Fibroblast of lung (primary cell): ENCODE data around the gene MICU1. TPM values are rescaled to one million over a fixed set of nuclear protein-coding genes. Genes with fewer than 3 reads are reported as not detected.

ENCODE experiments used
- DNase-seq, 2 donors: peaks; one replicate each; pipeline versions ENCODE4 v3.0.0 to v3.0.0-alpha.2; 2010; ENCODE audit warnings: low read depth in 2 of 2
- H2AFZ ChIP-seq: 2 replicates; pipeline ENCODE4 v1.5.1; 2012; ENCODE audit warnings: low read length, control low read depth, inconsistent platforms
- H3K27ac ChIP-seq: 2 replicates; pipeline ENCODE4 v1.5.1; 2011; ENCODE audit warnings: low read length, control low read depth; ENCODE audit not compliant: insufficient read depth
- H3K27me3 ChIP-seq: 2 replicates; pipeline ENCODE4 v1.5.1; 2011; ENCODE audit warnings: mild to moderate bottlenecking, low read length; ENCODE audit not compliant: control insufficient read depth, insufficient read depth
- H3K36me3 ChIP-seq: 2 replicates; pipeline ENCODE4 v1.5.1; 2011; ENCODE audit warnings: low read length; ENCODE audit not compliant: control insufficient read depth, insufficient read depth
- H3K4me1 ChIP-seq: 2 replicates; pipeline ENCODE4 v1.5.1; 2011; ENCODE audit warnings: low read length; ENCODE audit not compliant: control insufficient read depth, insufficient read depth; ENCODE audit errors: extremely low read depth
- H3K4me2 ChIP-seq: 2 replicates; pipeline ENCODE4 v1.5.1; 2011; ENCODE audit warnings: low read length, control low read depth; ENCODE audit not compliant: insufficient read depth; ENCODE audit errors: extremely low read depth
- H3K4me3 ChIP-seq, 4 experiments: fragments of 200-600 bp in 1 of 4; sonication (generic) in 1 of 4; replicated peaks in 1 of 4; 2 replicates each; pipeline ENCODE4 v1.5.1; 2011 to 2016; ENCODE audit warnings: low read length in 4 of 4, low read depth in 3 of 4, mild to moderate bottlenecking in 3 of 4, control low read depth in 2 of 4, inconsistent platforms in 1 of 4, mixed read lengths in 1 of 4; ENCODE audit not compliant: insufficient read depth in 1 of 4; ENCODE audit errors: control extremely low read depth in 1 of 4
- H3K79me2 ChIP-seq: 2 replicates; pipeline ENCODE4 v1.5.1; 2012; ENCODE audit warnings: mild to moderate bottlenecking, low read length, inconsistent platforms; ENCODE audit not compliant: control insufficient read depth, insufficient read depth
- H3K9ac ChIP-seq: 2 replicates; pipeline ENCODE4 v1.5.1; 2011; ENCODE audit warnings: mild to moderate bottlenecking, low read length, control low read depth; ENCODE audit not compliant: insufficient read depth
- H3K9me3 ChIP-seq: 2 replicates; pipeline ENCODE4 v1.5.1; 2012; ENCODE audit warnings: low read depth, low read length; ENCODE audit not compliant: control insufficient read depth, insufficient read depth
- H4K20me1 ChIP-seq: 2 replicates; pipeline ENCODE4 v1.5.1; 2011; ENCODE audit warnings: low read length; ENCODE audit not compliant: control insufficient read depth, insufficient read depth; ENCODE audit errors: extremely low read depth
- CTCF ChIP-seq, 2 donors: IDR thresholded peaks in 1 of 2; conservative IDR thresholded peaks in 1 of 2; 1 replicate in 1 of 2; 2 replicates in 1 of 2; pipeline ENCODE4 v1.5.1; 2011 to 2012; ENCODE audit warnings: low read length in 2 of 2, control low read depth in 1 of 2, inconsistent platforms in 1 of 2, low read depth in 1 of 2, mild to moderate bottlenecking in 1 of 2
- EZH2 ChIP-seq: IDR thresholded peaks from 2 replicates; pipeline ENCODE4 v1.5.1; 2012; ENCODE audit warnings: low read length, control low read depth, mild to moderate bottlenecking; ENCODE audit errors: missing control alignments
- polyA plus RNA-seq, 2 donors: library from polyadenylated mRNA; depleted of rRNA in 1 of 2; stranded (reverse) in 1 of 2; unstranded in 1 of 2; fragments of >200 nt; gene quantifications; 2 replicates each; pipeline ENCODE4 v1.2.1, GENCODE V29; 2011 to 2012; ENCODE audit warnings: missing spikeins in 1 of 2
- total RNA-seq: library from RNA; depleted of rRNA; stranded (reverse); fragments of >200 nt; gene quantifications from 2 replicates; pipeline ENCODE4 v1.2.1, GENCODE V29; 2014

The MICU1 gene
- total and polyA plus RNA-seq, 2 donors (not counting 1 experiment from before 2014, with no cell fraction given), result 83.2 to 83.3 TPM

GRCh38 chr10:72616716-72617115 lies 9.2 kb downstream of the MICU1 start:
- Histone ChIP-seq H3K27ac (no peak overlapping the region), H2AFZ (no peak overlapping the region), H3K27me3 (no peaks in the 10 kb centered on the region), H4K20me1 (no peaks in the 10 kb centered on the region), H3K9ac (no peak overlapping the region), H3K36me3 (no peaks in the 10 kb centered on the region), H3K4me3 (no peak overlapping the region), H3K79me2 (peaks cover 12% of the 10 kb centered on the region), H3K9me3 (no peaks in the 10 kb centered on the region), H3K4me2 (no peak overlapping the region), H3K4me1 (no peaks in the 10 kb centered on the region)
- DNase-seq, result peak in 1 of 2 donors; percentile 46
- TF ChIP-seq CTCF (conservative IDR thresholded peaks at IDR 0.05 in 1 of 2, IDR thresholded peaks at IDR 0.05 in 1 of 2; ENCODE audit: low read depth in 1 of 2, low read length in 2 of 2), result no peak

DNA sequence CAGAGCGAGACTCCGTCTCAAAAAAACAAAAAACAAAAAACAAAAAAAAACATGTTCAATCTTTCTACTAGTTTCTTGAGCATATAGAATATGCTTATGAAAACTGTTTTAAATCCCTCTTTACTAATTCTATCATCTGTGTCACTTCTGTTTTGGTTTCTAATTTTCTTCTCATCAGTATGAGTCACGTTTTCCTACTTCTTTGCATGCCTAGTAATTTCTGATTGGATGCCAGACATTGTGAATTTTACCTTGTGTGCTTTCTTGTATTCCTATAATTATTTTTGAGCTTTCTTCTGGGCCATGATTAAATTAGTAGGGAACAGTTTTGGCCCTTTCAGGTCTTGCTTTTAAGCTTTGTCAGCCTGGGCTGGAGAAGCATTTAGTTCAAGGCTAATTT lies 9.9 kb downstream of the MICU1 start:
- Histone ChIP-seq H3K4me2 (no peak overlapping the region), H3K9ac (no peak overlapping the region), H3K9me3 (no peaks in the 10 kb centered on the region), H2AFZ (no peak overlapping the region), H3K27me3 (no peaks in the 10 kb centered on the region), H3K4me1 (no peaks in the 10 kb centered on the region), H3K36me3 (no peaks in the 10 kb centered on the region), H3K4me3 (no peak overlapping the region), H4K20me1 (no peaks in the 10 kb centered on the region), H3K79me2 (peaks cover 14% of the 10 kb centered on the region), H3K27ac (no peak overlapping the region)
- DNase-seq, result peak in 1 of 2 donors; percentile 37
- TF ChIP-seq EZH2 (no peak), CTCF (conservative IDR thresholded peaks at IDR 0.05 in 1 of 2, IDR thresholded peaks at IDR 0.05 in 1 of 2; ENCODE audit: low read depth in 1 of 2, low read length in 2 of 2) (no peak)

DNA sequence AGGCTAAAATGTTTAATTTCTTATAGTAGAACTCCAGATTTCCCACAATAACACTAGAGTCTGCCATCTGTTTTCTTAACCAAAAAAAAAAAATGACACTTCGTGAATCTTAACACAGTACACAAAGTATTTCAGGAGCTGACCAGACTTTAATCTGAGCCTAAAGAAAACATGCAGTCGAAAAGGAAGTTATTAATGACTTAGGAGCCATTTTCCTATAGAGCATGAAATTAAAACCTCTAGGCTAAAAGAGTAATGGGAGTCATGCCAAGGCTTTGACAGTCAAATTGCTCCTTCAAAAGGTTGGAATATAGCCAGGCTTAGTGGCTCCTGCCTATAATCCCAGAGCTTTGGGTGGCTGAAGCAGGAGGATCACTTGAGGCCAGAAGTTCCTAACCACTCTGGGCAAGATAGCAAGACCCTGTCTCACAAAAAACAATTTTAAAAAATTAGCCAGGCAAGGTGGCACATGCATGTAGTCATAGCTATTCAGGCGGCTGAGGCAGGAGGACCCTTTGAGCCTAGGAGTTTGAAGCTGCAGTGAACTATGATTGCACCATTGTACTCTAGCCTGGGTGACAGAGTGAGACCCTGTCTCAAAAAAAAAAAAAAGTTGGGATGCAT lies 13.6 kb downstream of the MICU1 start:
- no peak overlapping the region for H3K9ac ChIP-seq
- peaks cover 12% of the 10 kb centered on the region for H3K79me2 ChIP-seq
- no peaks in the 10 kb centered on the region for H3K27me3 ChIP-seq
- no peaks in the 10 kb centered on the region for H3K9me3 ChIP-seq
- no peaks in the 10 kb centered on the region for H3K4me1 ChIP-seq
- H4K20me1 ChIP-seq, result no peaks in the 10 kb centered on the region
- no peaks in the 10 kb centered on the region for H3K36me3 ChIP-seq
- peak; percentile 9 to 18 for DNase-seq
- H3K27ac ChIP-seq, result no peak overlapping the region
- no peak overlapping the region for H2AFZ ChIP-seq
- peak overlapping the region; percentile 37 for H3K4me2 ChIP-seq
- TF ChIP-seq EZH2 (no peak), CTCF (conservative IDR thresholded peaks at IDR 0.05 in 1 of 2, IDR thresholded peaks at IDR 0.05 in 1 of 2; ENCODE audit: low read depth in 1 of 2, low read length in 2 of 2) (no peak)
- no peak overlapping the region for H3K4me3 ChIP-seq
